Ascending aorta (tissue), 2 donors: ENCODE results near the gene ABCC4. TPM values are rescaled to one million over a fixed set of nuclear protein-coding genes. Genes with fewer than 3 reads are reported as not detected.

Source experiments
- DNase-seq, 2 donors: peaks; one replicate each; pipeline ENCODE4 v3.0.0-alpha.2; 2019; ENCODE audit warnings: low spot score in 2 of 2
- H3K27ac ChIP-seq, 2 donors: fragments of 200-600 bp; sonication (generic); one replicate each; pipeline ENCODE4 v1.5.1; 2016 to 2017; ENCODE audit warnings: mild to moderate bottlenecking in 1 of 2
- H3K27me3 ChIP-seq: fragments of 200-600 bp; sonication (generic); one replicate; pipeline ENCODE4 v1.5.1; 2017
- H3K36me3 ChIP-seq, 2 donors: fragments of 200-600 bp; sonication (generic); one replicate each; pipeline ENCODE4 v1.5.1; 2016
- H3K4me1 ChIP-seq, 2 donors: fragments of 200-600 bp; sonication (generic); one replicate each; pipeline ENCODE4 v1.5.1; 2016 to 2017; ENCODE audit warnings: mild to moderate bottlenecking in 1 of 2
- H3K4me3 ChIP-seq, 2 donors: fragments of 200-600 bp; sonication (generic); one replicate each; pipeline ENCODE4 v1.5.1; 2016 to 2017; ENCODE audit warnings: mild to moderate bottlenecking in 1 of 2
- H3K9me3 ChIP-seq, 2 donors: fragments of 200-600 bp; sonication (generic); one replicate each; pipeline ENCODE4 v1.5.1; 2016
- CTCF ChIP-seq, 3 experiments: fragments of 200-600 bp in 2 of 3; fragments of 450-650 bp in 1 of 3; sonication (generic) in 2 of 3; IDR thresholded peaks; one replicate each; pipeline ENCODE4 v1.5.1; 2016 to 2019; ENCODE audit warnings: antibody characterized with exemption in 3 of 3, mild to moderate bottlenecking in 1 of 3, moderate library complexity in 1 of 3
- intact Hi-C: fragments of 100-400 bp; cut with DNase I; formaldehyde crosslinking; loops from one replicate; pipeline ENCODE4 v1.15.1; 2023
- total RNA-seq: library from RNA; depleted of rRNA; stranded (reverse); fragments of >200 nt; gene quantifications from one replicate; pipeline ENCODE4 v1.1.0, GENCODE V29; 2016

The ABCC4 gene
- total RNA-seq, 1 donor from 2014 or later: 6.7 TPM

GRCh38 chr13:94999871-95000270 lies 301.4 kb downstream of the ABCC4 start:
- H3K4me3 ChIP-seq: no peak overlapping the region
- H3K4me1 ChIP-seq: peaks cover 0 to 3% of the 10 kb centered on the region in 2 donors
- no peak for TF ChIP-seq CTCF (IDR thresholded peaks at IDR 0.05)
- intact Hi-C loops: no loop called here
- no peaks in the 10 kb centered on the region for H3K36me3 ChIP-seq
- no peak for DNase-seq
- no peaks in the 10 kb centered on the region for H3K9me3 ChIP-seq
- peaks cover 10% of the 10 kb centered on the region for H3K27me3 ChIP-seq
- no peak overlapping the region for H3K27ac ChIP-seq

GRCh38 chr13:94997126-94997525 lies 304.1 kb downstream of the ABCC4 start:
- Histone ChIP-seq H3K9me3 (no peaks in the 10 kb centered on the region), H3K4me3 (no peak overlapping the region), H3K36me3 (no peaks in the 10 kb centered on the region), H3K4me1 (no peaks in the 10 kb centered on the region), H3K27me3 (peaks cover 4% of the 10 kb centered on the region), H3K27ac (no peak overlapping the region)
- no peak for TF ChIP-seq CTCF (IDR thresholded peaks at IDR 0.05)
- no peak for DNase-seq
- intact Hi-C loops: no loop called here

- no peak overlapping the region for H3K4me3 ChIP-seq
- H3K4me1 ChIP-seq: no peaks in the 10 kb centered on the region
- DNase-seq: no peak
- H3K27me3 ChIP-seq: peaks cover 4% of the 10 kb centered on the region
- TF ChIP-seq CTCF (IDR thresholded peaks at IDR 0.05): no peak
- no peaks in the 10 kb centered on the region for H3K36me3 ChIP-seq
- no peaks in the 10 kb centered on the region for H3K9me3 ChIP-seq
- intact Hi-C loops: no loop called here
- H3K27ac ChIP-seq: no peak overlapping the region
Observed at GRCh38 chr13:94996445-94996844, 304.8 kb downstream of the ABCC4 start.

- H3K9me3 ChIP-seq: no peaks in the 10 kb centered on the region
- no peaks in the 10 kb centered on the region for H3K4me1 ChIP-seq
- no peak for TF ChIP-seq CTCF (IDR thresholded peaks at IDR 0.05)
- intact Hi-C loops: no loop called here
- no peaks in the 10 kb centered on the region for H3K36me3 ChIP-seq
- H3K4me3 ChIP-seq: no peak overlapping the region
- H3K27ac ChIP-seq: no peak overlapping the region
- DNase-seq: no peak
- no peaks in the 10 kb centered on the region for H3K27me3 ChIP-seq
Observed at GRCh38 chr13:94994506-94994905, 306.7 kb downstream of the ABCC4 start.

- H3K27me3 ChIP-seq: no peaks in the 10 kb centered on the region
- no peaks in the 10 kb centered on the region for H3K36me3 ChIP-seq
- H3K27ac ChIP-seq: no peak overlapping the region
- intact Hi-C loops: no loop called here
- no peaks in the 10 kb centered on the region for H3K4me1 ChIP-seq
- no peak overlapping the region for H3K4me3 ChIP-seq
- no peak for TF ChIP-seq CTCF (IDR thresholded peaks at IDR 0.05)
- H3K9me3 ChIP-seq: no peaks in the 10 kb centered on the region
- DNase-seq: no peak
Observed at GRCh38 chr13:94993616-94994015, 307.6 kb downstream of the ABCC4 start.
